ENCODE results near the gene CRY1.

DNA sequence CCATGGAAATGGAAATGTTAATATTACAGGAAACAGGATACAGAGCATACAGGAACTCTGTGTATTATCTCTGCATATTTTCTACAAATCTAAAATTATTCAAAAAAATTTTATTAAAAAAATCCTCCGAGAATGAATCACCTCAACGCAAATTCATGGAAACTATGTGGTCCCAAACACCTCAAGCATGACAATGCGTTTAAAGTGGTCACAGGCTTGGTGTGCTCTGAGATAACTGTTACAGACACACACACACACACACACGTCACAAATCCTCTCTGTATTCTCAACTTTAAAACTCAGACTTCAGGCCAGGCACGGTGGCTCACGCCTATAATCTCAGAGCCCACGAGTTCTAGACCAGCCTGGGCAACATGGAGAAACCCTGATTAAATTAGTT, 61.1 kb downstream of the CRY1 start:
- TF ChIP-seq ZNF512 (tag; IDR thresholded peaks at IDR 0.05) (no peak), ZNF707 (CRISPR knock-in tag; conservative IDR thresholded peaks at IDR 0.05) (no peak), ZNF239 (CRISPR knock-in tag; IDR thresholded peaks at IDR 0.05) (no peak), GATA2 (CRISPR knock-in tag; IDR thresholded peaks at IDR 0.05) (no peak)
- TF ChIP-seq, protein P1, sequence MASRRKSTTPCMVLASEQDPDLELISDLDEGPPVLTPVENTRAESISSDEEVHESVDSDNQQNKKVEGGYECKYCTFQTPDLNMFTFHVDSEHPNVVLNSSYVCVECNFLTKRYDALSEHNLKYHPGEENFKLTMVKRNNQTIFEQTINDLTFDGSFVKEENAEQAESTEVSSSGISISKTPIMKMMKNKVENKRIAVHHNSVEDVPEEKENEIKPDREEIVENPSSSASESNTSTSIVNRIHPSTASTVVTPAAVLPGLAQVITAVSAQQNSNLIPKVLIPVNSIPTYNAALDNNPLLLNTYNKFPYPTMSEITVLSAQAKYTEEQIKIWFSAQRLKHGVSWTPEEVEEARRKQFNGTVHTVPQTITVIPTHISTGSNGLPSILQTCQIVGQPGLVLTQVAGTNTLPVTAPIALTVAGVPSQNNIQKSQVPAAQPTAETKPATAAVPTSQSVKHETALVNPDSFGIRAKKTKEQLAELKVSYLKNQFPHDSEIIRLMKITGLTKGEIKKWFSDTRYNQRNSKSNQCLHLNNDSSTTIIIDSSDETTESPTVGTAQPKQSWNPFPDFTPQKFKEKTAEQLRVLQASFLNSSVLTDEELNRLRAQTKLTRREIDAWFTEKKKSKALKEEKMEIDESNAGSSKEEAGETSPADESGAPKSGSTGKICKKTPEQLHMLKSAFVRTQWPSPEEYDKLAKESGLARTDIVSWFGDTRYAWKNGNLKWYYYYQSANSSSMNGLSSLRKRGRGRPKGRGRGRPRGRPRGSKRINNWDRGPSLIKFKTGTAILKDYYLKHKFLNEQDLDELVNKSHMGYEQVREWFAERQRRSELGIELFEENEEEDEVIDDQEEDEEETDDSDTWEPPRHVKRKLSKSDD (conservative IDR thresholded peaks at IDR 0.05; ENCODE audit: low read length) = no peak

Measured in K562 (cell line).